Measurements from ENCODE around the gene C4orf17.

The C4orf17 gene

DNA sequence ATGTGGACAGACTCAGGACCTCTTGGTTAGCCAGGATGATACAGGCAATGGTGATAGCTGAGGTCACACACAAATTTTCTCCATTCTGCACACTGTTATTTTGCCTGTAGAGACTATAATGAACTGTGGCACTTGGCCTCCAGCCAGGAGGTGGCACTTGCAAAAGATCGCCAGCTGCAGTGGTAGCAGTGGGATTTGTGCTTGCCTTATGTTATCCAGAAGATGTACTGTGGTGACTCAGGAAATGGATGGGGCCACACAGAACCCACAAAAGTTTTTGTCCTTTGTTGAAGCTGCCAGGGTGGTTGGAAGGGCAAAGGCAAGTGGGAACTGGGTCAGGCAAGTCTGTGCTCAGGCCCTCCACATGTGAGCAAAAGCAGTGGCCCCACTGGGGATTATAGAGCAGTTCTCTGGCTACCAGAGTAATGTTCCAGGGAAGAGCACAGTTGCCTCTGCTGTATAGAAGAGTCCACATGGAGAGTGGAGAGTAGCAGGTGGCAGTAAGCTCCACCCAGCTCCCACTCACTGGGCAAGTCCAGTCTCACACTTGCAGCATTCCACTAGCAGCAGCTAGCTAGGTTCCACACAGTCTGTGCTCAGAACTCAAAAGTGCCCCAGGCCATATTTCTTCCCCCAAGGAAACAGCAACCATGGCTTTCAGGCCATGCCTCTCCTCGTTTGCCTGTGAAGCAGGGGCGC is 5.9 kb upstream of the C4orf17 start:
- no peak for TF ChIP-seq CTCF (IDR thresholded peaks at IDR 0.05; ENCODE audit: control extremely low read depth, extremely low read depth, low read depth, missing control alignments)
- ChIA-PET CTCF (no interaction called here), POLR2A (no interaction called here)
- DNase-seq (ENCODE audit: extremely low spot score): no peak

GRCh38 chr4:99506781-99507180 is 4.0 kb upstream of the C4orf17 start:
- ChIA-PET POLR2A (no interaction called here), CTCF (interaction anchor here (1.6 kb wide), 1 partner anchor 302 kb away, joined by 3 read pairs; no protein-coding TSS in a partner anchor)
- no peak for DNase-seq (ENCODE audit: extremely low spot score)
- no peak for TF ChIP-seq CTCF (IDR thresholded peaks at IDR 0.05; ENCODE audit: control extremely low read depth, extremely low read depth, low read depth, missing control alignments)

DNA sequence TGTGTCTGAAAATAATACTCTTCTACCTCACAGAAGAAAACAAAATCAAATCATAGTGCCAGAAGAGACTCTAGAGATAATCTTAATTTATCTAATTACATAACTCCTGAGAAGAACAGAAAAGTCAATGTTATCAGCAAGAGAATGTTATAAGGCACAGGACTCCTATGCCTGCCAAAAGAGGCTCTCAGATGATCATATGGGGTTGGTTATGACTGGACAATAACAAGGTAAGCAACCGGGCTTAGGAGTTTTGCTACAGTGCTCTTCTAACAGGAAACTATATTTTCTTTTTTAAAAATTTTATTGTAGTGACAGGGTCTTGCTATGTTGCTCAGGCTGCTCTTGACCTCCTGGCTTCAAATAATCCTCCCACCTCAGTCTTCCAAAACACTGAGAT is 3.5 kb upstream of the C4orf17 start:
- no peak for DNase-seq (ENCODE audit: extremely low spot score)
- ChIA-PET CTCF (interaction anchor here (1.4 to 1.6 kb wide), 3 partner anchors 43 to 585 kb away, joined by 3 read pairs; no protein-coding TSS in a partner anchor), POLR2A (no interaction called here)
- no peak for TF ChIP-seq CTCF (IDR thresholded peaks at IDR 0.05; ENCODE audit: control extremely low read depth, extremely low read depth, low read depth, missing control alignments)

- no peak for TF ChIP-seq CTCF (IDR thresholded peaks at IDR 0.05; ENCODE audit: control extremely low read depth, extremely low read depth, low read depth, missing control alignments)
- DNase-seq (ENCODE audit: extremely low spot score): no peak
- ChIA-PET POLR2A (no interaction called here), CTCF (interaction anchor here (1.4 to 1.6 kb wide), 2 partner anchors 43 to 584 kb away, joined by 3 read pairs; no protein-coding TSS in a partner anchor)
These were observed 3.1 kb upstream of the C4orf17 start for GRCh38 chr4:99507762-99508161.

GRCh38 chr4:99518601-99519295 is 7.9 kb downstream of the C4orf17 start:
- CTCF ChIA-PET: no interaction called here
- TF ChIP-seq CTCF (IDR thresholded peaks at IDR 0.05; ENCODE audit: control extremely low read depth, extremely low read depth, low read depth, missing control alignments): no peak
- DNase-seq (ENCODE audit: extremely low spot score): no peak
- POLR2A ChIA-PET: no interaction called here

DNA sequence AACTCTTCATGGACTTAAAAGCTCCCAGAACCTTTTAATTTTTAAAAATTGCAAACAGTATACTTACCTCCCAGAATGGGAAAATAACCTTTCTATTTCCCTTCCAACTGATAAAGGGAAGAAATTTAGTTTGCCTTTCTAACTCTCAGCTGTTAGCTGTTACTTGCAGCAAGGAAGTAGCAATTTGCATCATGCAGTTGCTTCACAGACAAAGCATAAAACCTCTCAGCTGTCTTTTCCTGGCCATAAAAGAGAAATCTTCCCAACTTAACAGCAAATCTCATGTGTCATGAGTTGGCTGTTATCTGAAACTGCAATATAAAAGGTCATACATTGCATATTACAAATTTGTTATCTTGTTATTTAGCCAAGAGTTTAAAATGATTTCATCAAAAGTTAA is 18.4 kb downstream of the C4orf17 start:
- no peak for TF ChIP-seq CTCF (IDR thresholded peaks at IDR 0.05; ENCODE audit: control extremely low read depth, extremely low read depth, low read depth, missing control alignments)
- no peak for DNase-seq (ENCODE audit: extremely low spot score)
- ChIA-PET CTCF (no interaction called here), POLR2A (no interaction called here)
